IPS DF 6.9 (cell line): ENCODE measurements around the gene RBM14.
"Not testable (repeated sequence)": the region's sequence is repeated elsewhere in the genome, so short reads cannot be mapped to it uniquely, and the experiment has no call there.

Experiments
- DNase-seq: peaks from one replicate; pipeline ENCODE4 v3.0.0-alpha.2; 2013; ENCODE audit warnings: low read depth, low spot score
- H3K27ac ChIP-seq: one replicate; pipeline ENCODE4 v1.5.1; 2013; ENCODE audit warnings: low read length, control low read depth
- H3K27me3 ChIP-seq: 2 replicates; pipeline ENCODE4 v1.6.1; 2013; ENCODE audit warnings: mild to moderate bottlenecking, low read length; ENCODE audit not compliant: control insufficient read depth, insufficient read depth
- H3K36me3 ChIP-seq: 2 replicates; pipeline ENCODE4 v1.6.1; 2013; ENCODE audit warnings: low read length; ENCODE audit not compliant: control insufficient read depth, insufficient read depth
- H3K4me1 ChIP-seq: 2 replicates; pipeline ENCODE4 v1.6.1; 2013; ENCODE audit warnings: low read length; ENCODE audit not compliant: control insufficient read depth, insufficient read depth
- H3K4me3 ChIP-seq: 2 replicates; pipeline ENCODE4 v1.5.1; 2013; ENCODE audit warnings: mild to moderate bottlenecking, low read length
- H3K9me3 ChIP-seq: 2 replicates; pipeline ENCODE4 v1.6.1; 2013; ENCODE audit warnings: low read length, inconsistent platforms; ENCODE audit not compliant: control insufficient read depth, insufficient read depth
- WGBS: extraction: QIAGEN DNeasy Blood & Tissue Kit; methylation state at CpG from one replicate; pipeline ENCODE4 v1.1.7; 2013; ENCODE audit warnings: mixed read lengths, missing lambda C conversion rate; ENCODE audit not compliant: insufficient read length, insufficient coverage; 5-methylcytosine and 5-hydroxymethylcytosine counted together

Gene RBM14

DNA sequence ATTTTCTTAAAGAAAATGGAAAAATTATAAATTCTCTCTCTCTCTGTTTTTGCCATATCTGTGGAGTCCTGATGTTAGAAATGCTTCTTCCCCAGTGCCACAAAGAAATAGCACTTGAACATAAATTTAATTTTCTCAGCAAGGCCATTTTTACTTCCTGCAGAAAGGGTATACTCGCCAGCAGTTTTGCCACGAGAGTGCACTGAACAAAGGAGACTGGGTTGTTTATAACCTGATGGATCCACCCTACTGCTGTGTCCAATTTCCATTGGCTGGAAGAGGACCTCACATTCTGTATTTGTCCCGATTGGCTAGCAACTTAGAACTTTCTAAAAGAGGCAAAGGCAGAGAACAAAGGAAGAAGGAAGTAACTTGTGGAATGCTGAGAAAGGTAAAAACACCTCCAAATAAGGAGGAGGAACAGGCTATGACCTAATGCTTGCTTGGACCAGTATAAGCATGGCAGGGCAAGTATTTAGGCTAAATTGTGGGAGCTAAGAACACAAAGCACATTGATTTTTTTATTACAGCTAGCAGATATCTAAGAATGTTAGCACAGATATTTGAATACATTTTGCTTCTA lies 33.8 kb upstream of the RBM14 start:
- H3K4me3 ChIP-seq, H3K27ac ChIP-seq, DNase-seq, H3K27me3 ChIP-seq, H3K4me1 ChIP-seq, H3K9me3 ChIP-seq, H3K36me3 ChIP-seq: not testable (repeated sequence)
- WGBS: no CpG with 5 or more reads among the region's 3 CpGs

DNA sequence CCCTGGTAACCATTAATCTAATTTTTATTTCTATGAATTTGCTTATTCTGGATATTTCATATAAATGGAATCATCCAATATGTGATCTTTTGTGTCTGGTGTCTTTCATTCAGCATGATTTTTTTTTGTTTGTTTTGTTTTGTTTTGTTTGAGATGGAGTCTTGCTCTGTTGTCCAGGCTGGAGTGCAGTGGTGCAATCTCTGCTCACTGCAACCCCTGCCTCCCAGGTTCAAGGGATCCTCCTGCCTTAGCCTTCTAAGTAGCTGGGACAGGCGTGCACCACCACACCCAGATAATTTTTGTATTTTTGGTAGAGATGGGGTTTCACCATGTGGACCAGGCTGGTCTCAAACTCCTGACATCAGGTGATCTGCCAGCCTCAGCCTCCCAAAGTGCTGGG lies 31.0 kb upstream of the RBM14 start:
- not testable (repeated sequence) for H3K36me3 ChIP-seq, H3K27ac ChIP-seq, DNase-seq, H3K4me1 ChIP-seq, H3K4me3 ChIP-seq, H3K27me3 ChIP-seq, H3K9me3 ChIP-seq
- WGBS: no CpG with 5 or more reads among the region's 1 CpG

DNA sequence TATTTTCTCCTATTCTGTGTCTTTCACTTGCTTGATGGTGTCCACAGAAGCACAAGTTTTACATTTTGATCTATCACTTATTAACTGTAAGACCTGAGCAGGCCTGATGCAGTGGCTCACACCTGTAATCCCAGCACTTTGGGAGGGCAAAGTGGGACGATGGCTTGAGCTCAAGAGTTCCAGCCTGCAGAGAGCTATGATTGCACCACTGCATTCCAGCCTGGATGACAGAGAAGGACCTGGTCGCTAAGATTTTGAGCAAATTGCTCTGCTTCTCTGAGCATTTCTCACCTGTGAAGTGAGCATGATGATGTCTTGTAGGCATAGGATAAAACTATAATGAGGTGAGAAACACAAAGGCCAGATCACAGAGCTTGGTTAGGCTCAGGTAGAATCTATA lies 30.3 kb upstream of the RBM14 start:
- Histone ChIP-seq H3K27me3 (no peaks in the 10 kb centered on the region), H3K27ac (no peak overlapping the region), H3K9me3 (no peaks in the 10 kb centered on the region; the same call in 1 of the 2 replicates), H3K4me1 (no peaks in the 10 kb centered on the region), H3K4me3 (no peak overlapping the region), H3K36me3 (no peaks in the 10 kb centered on the region)
- no peak for DNase-seq
- no CpG with 5 or more reads among the region's 2 CpGs for WGBS

DNA sequence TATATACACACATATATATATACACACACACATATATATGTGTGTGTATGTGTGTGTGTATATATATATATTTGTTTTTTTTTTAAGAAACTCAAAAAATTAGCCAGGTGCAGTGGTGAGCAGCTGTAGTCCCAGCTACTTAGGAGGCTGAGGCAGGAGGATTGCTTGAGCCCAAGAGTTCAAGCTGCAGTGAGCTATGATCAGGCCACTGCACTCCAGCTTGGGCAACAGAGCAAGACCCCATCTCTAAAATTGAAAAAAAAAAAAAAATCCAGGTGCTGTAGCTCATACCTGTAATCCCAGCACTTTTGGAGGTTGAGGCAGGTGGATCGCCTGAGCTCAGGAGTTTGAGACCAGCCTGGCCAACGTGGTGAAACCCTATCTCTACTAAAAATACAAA lies 27.1 kb upstream of the RBM14 start:
- not testable (repeated sequence) for DNase-seq, H3K9me3 ChIP-seq, H3K27ac ChIP-seq, H3K4me3 ChIP-seq, H3K36me3 ChIP-seq, H3K27me3 ChIP-seq, H3K4me1 ChIP-seq
- WGBS: no CpG with 5 or more reads among the region's 2 CpGs

DNA sequence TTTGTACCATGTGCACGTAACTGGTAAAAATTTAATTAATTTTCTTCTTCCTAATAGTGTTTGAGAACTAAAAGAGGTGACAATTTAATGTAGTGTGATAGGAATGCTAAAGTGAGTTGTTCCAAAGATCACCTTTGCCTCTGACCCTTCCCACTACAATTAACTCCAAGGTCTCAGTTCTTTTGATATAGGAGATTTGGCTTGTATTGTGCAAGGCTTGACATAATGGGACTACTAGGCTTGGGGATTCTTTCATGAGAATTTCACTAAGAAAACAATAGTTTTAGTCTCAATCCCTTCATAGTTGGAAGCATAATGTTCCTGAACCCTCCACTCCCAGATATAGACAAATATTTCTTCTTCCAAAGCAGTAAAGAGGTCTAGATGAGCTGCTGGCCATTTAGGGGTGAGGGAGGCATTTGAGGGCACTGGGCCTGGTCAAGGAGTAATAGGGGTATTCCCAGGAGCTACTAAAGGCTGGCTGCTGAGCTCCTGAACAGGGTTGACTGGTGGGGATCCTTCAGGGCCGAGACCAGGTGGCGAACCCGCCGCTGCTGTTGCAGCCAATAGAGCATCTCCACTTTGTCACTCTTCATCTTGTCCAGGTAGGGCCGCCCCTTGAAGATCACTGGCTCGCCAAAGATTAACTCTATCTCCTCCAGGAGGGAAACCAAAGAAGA lies 26.3 kb upstream of the RBM14 start:
- H3K4me1 ChIP-seq: peaks cover 5% of the 10 kb centered on the region; the same call in 1 of the 2 replicates
- WGBS: no CpG with 5 or more reads among the region's 7 CpGs

DNA sequence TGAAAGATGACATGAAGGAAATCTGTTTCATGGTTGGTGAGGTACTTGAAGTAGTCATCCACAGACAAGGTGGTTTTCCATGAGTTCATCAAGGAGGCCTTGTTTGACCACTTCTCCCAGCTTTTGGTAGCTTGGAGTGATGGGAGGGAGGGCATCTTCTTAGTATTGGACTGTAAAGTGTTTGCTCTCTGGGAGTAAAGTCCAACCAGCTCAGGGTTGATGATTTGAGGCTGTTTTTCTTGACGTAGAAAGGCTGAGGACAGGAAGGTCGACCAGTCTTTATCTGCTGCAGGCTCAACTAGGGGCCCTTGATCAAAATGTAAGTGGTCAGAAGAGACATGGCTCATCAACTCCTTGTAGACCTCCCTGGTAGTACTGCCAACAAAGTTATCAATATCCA lies 25.3 kb upstream of the RBM14 start:
- H3K4me3 ChIP-seq: no peak overlapping the region
- no peaks in the 10 kb centered on the region for H3K9me3 ChIP-seq
- H3K4me1 ChIP-seq: peaks cover 5% of the 10 kb centered on the region; the same call in 1 of the 2 replicates
- H3K36me3 ChIP-seq: no peaks in the 10 kb centered on the region
- H3K27ac ChIP-seq: no peak overlapping the region
- WGBS: no CpG with 5 or more reads among the region's 2 CpGs
- no peak for DNase-seq
- no peaks in the 10 kb centered on the region for H3K27me3 ChIP-seq

More for the DNA sequence above, 26.3 kb upstream of the RBM14 start:
- H3K27ac ChIP-seq: no peak overlapping the region
- H3K4me3 ChIP-seq: no peak overlapping the region
- DNase-seq: no peak
- H3K27me3 ChIP-seq: no peaks in the 10 kb centered on the region
- no peaks in the 10 kb centered on the region for H3K9me3 ChIP-seq
- no peaks in the 10 kb centered on the region for H3K36me3 ChIP-seq

DNA sequence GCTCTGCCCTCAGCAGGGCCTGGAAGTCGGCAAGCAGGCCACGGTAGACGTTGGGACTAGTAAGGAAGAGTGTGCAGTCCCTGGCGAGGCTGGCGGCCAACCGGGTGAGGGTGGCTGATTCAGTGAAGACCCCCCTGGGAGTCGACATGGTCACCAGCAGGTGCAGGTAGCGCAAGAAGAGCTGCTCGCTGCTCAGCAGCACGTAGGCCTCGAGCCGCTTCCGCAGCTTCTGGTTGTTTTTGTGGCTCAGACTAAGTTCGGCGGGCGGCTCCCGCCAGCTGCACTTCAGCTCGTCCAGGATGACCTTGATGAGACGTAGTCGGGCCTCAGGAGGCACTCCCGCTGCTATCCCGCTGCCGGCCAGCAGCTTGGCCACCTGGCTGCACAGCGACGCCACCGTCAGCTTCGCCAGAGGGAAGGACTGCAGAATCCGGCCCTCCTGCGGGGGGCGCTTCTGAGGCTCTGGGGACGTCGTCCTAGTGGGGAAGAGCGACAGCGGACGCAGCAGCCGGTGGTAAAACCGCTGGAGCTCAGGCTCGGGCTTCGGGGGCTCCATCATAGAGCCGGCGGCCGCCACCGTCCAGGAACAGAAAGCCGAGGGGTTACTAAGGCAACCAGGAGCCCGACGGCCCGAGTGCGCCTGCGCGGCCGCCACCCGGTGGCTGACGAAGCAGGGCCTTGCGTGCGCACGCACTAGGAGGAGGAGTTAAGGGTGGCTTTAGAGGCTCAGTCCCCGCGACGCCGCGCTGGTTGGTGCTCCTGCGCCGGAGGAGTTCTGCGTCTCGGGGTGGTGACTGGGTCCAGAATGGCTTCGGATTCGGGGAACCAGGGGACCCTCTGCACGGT lies 23.8 kb upstream of the RBM14 start, which contains the start of the genes CCDC87 and CCS:
Gene CCDC87, minus strand, starts transcription at position 607 of the 846 bp plus-strand sequence. Its CDS starts 48 bp downstream, at position 559.
Gene CCS, plus strand, starts transcription at position 729 of the 846 bp plus-strand sequence. Its CDS starts 77 bp downstream, at position 806.
- Histone ChIP-seq H3K4me1 (peaks cover 5% of the 10 kb centered on the region; the same call in 1 of the 2 replicates), H3K4me3 (peak within 1 kb of the TSS; percentile 60), H3K27ac (no peak within 1 kb of the TSS), H3K27me3 (no peaks in the 10 kb centered on the region), H3K9me3 (no peaks in the 10 kb centered on the region), H3K36me3 (no peaks in the 10 kb centered on the region)
- no CpG with 5 or more reads among the region's 68 CpGs for WGBS
- DNase-seq: peak; percentile 82

DNA sequence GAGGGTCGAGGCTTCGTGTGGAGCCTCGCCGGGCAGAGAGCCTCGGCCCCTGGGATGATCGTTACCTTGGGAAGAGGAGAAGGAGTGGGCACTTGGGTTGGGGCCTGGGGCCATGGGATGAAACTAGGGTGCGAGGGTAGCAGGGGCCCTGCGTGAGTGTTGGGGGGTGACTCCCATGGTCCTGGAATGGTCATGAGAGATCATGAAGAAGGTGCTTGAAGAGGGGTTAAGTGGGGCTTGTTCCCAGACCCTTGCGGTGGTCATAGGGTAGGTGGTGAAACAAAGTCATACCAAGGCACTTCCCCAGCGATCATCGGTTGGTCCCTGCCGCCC lies 23.2 kb upstream of the RBM14 start:
- DNase-seq: no peak
- Histone ChIP-seq H3K27ac (no peak overlapping the region), H3K4me3 (peak overlapping the region; percentile 60), H3K27me3 (no peaks in the 10 kb centered on the region), H3K36me3 (no peaks in the 10 kb centered on the region), H3K4me1 (peaks cover 5% of the 10 kb centered on the region; the same call in 1 of the 2 replicates), H3K9me3 (no peaks in the 10 kb centered on the region)
- no CpG with 5 or more reads among the region's 12 CpGs for WGBS

DNA sequence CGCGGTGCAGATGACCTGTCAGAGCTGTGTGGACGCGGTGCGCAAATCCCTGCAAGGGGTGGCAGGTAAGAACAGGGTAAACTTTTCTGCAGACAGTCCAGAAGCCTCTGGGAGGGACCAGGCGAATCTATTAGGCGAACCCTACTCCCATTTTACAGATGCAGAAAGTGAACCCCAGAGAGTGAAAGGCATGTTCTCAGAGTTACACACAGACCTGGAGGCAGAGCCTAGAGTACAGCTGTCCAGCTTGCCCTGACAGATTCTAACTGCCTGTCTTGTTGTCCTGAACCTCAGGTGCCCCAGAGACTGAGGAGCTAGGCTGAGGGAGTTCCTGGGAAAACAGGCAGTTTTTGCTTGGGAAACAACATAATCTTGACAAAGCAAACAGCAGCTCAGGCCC lies 22.8 kb upstream of the RBM14 start:
- Histone ChIP-seq H3K27me3 (no peaks in the 10 kb centered on the region), H3K9me3 (no peaks in the 10 kb centered on the region), H3K27ac (no peak overlapping the region), H3K4me3 (peak overlapping the region; percentile 60; the same call in 1 of the 2 replicates), H3K4me1 (peaks cover 5% of the 10 kb centered on the region; the same call in 1 of the 2 replicates), H3K36me3 (no peaks in the 10 kb centered on the region)
- no peak for DNase-seq
- no CpG with 5 or more reads among the region's 7 CpGs for WGBS

DNA sequence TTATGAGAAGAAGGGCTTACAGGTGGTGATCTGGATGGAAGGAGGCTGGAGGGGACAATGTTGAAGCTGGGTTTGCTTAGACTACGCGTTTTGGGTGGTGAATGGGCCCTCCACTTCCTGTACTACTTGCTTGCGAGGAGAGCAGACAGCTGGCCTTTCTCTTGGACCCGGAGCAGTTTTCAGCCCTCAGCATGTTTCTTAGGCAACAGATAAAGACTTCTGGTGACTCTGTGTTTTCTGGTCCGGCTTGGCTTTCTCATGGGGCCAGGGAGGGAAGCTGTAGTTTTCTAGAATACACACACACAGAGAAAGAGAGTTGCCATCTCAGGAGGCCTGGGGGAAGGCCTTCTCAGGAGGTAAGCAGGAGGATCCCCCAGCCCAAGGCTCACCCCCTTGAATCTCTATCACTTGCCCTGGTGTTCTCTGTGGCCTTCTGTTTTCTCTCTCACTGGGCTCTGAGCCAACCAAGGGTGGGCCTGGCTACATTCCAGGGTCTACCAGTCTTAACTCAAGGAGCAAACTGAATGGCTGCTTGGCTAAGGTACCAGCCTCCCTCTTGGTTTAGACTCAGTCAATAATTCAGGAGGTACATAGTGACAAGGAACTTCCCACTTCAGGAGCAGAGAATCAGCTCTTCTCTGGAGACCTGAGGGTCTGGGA lies 21.1 kb upstream of the RBM14 start:
- peaks cover 5% of the 10 kb centered on the region; the same call in 1 of the 2 replicates for H3K4me1 ChIP-seq

More for the DNA sequence above, 21.1 kb upstream of the RBM14 start:
- no peak overlapping the region for H3K27ac ChIP-seq
- no CpG with 5 or more reads among the region's 5 CpGs for WGBS
- DNase-seq: no peak
- H3K4me3 ChIP-seq: no peak overlapping the region
- H3K9me3 ChIP-seq: no peaks in the 10 kb centered on the region
- H3K27me3 ChIP-seq: no peaks in the 10 kb centered on the region
- peaks cover 7% of the 10 kb centered on the region; the same call in 1 of the 2 replicates for H3K36me3 ChIP-seq
